Activated T-helper 2 cell treated with anti-CD3 and anti-CD28 coated beads, Interferon-gamma antibody, Interleukin-2, Interleukin-4, amounts not matched to agents 10 μg/mL and 5 μg/mL and 100 μg/mL, durations not matched to agents 14 hours and 24 hours and 36 hours (primary cell): Measurements from ENCODE around the gene PIAS1. TPM values are rescaled to one million over a fixed set of nuclear protein-coding genes. Genes with fewer than 3 reads are reported as not detected.

ENCODE experiments used
- DNase-seq: peaks from one replicate; pipeline ENCODE4 v3.0.0; 2021; ENCODE audit warnings: low spot score
- H3K27ac Mint-ChIP-seq: one replicate; pipeline ENCODE4 v1.8.0; 2021; ENCODE audit warnings: mixed read lengths
- H3K27me3 Mint-ChIP-seq: one replicate; pipeline ENCODE4 v1.8.0; 2021; ENCODE audit warnings: low read depth, mixed read lengths
- H3K36me3 Mint-ChIP-seq: one replicate; pipeline ENCODE4 v1.8.0; 2021; ENCODE audit warnings: low read depth, mixed read lengths
- H3K4me1 Mint-ChIP-seq: one replicate; pipeline ENCODE4 v1.8.0; 2021; ENCODE audit warnings: low read depth, mixed read lengths
- H3K4me3 Mint-ChIP-seq: one replicate; pipeline ENCODE4 v1.8.0; 2021; ENCODE audit warnings: low read depth, mild to moderate bottlenecking, moderate library complexity, mixed read lengths
- H3K9me3 Mint-ChIP-seq: one replicate; pipeline ENCODE4 v1.8.0; 2021; ENCODE audit warnings: mixed read lengths
- intact Hi-C: fragments of 100-400 bp; cut with micrococcal nuclease; formaldehyde crosslinking; loops from one replicate; pipeline ENCODE4 v1.15.1; 2023
- total RNA-seq: library from RNA; stranded (reverse); gene quantifications from 2 replicates; pipeline ENCODE4 v1.2.3, GENCODE V29; 2022

PIAS1 gene
- total RNA-seq, 1 donor from 2014 or later, result 30.3 TPM

DNA sequence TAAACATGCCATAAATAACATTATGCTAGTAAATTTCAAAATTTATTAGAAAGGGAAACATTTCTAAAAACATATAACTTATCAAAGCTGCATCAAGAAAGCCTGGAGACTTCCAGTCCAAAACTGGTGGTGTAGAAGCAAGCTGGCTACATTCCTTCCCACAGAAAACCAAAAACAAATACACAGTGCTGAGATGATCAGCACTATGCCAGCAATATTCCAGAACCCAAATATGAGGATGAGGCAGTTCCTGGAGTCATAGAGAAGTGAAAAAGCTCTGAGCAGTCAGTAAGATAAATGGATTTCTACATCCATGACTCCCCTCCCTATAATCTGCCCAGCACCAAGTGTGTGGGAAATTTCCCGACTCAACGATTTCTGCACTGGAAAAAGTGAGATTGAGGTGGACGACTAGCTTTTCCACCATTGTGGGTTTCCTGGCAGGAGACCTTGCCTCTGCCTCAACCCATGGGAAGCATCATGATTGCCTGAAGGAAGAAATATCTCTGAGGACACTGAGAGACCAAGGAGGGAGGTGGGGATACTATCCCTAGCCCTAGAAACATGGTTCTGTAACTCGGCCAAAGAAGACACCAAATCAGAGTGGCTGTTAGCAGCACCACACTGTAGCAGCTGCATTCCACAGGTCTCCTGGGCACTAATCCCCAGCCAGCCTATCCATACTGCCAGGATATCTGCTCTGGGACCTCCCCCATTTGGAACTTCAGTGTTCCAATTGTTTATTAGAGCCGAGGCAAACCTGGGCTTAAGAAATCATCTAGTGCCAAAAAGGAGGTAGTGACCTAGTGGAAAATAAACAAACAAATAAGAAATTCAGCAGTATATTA lies 187.2 kb downstream of the PIAS1 start:
- Mint-ChIP-seq H3K27me3 (peaks cover 17% of the 10 kb centered on the region), H3K36me3 (no peaks in the 10 kb centered on the region), H3K9me3 (peaks cover 22% of the 10 kb centered on the region), H3K4me3 (no peak overlapping the region), H3K27ac (no peak overlapping the region), H3K4me1 (no peaks in the 10 kb centered on the region)
- no peak for DNase-seq
- intact Hi-C loops, result no loop called here

Other genes with a start within 250 kb of the PIAS1 start
- 0.09 and 0.21 TPM in 2 replicates for gene SKOR1, start 228.8 kb upstream of the PIAS1 start, total RNA-seq
- not detected in 2 replicates for gene RNU6-1, start 214.3 kb upstream of the PIAS1 start, total RNA-seq
- gene CALML4, start 151.0 kb downstream of the PIAS1 start, total RNA-seq, result 11.9 and 12.1 TPM in 2 replicates
- gene CLN6, start 175.4 kb downstream of the PIAS1 start, total RNA-seq, result 82.4 and 84.9 TPM in 2 replicates
- gene FEM1B, start 223.4 kb downstream of the PIAS1 start, total RNA-seq, result 45.1 and 50.4 TPM in 2 replicates